Sigmoid colon (tissue), 4 donors: ENCODE results near the gene ELF2.

ENCODE experiments used
- EP300 ChIP-seq, 4 donors: sonication (generic); formaldehyde crosslinking; IDR thresholded peaks; one replicate each; pipeline ENCODE4 v1.6.1; 2017; ENCODE audit warnings: antibody characterized with exemption in 4 of 4
- TF ChIP-seq, protein P1 (sequence below), 4 experiments: fragments of 450-650 bp in 3 of 4; fragments of 200-600 bp in 1 of 4; IDR thresholded peaks; one replicate each; pipeline ENCODE4 v1.5.1; 2016 to 2019; ENCODE audit warnings: antibody characterized with exemption in 4 of 4, mild to moderate bottlenecking in 3 of 4, moderate library complexity in 2 of 4

DNA sequence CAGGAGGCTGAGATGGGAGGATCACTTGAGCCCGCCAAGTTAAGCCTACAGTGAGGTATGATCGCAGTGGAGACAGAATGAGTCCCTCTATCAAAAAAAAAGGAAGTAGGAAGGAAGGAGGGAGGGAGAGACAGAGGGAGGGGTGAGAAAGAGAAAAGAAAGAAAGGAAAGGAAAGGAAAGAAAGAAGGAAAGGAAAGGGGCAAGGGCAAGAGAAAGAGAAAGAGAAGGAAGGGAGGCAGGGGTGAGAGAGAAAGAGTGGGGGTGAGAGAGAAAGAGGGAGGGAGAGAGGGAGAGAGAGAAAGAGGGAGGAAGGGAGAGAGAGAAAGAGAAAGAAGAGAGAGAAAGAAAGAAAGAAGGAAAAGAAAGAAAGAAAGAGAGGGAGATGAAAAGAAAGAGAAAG lies 13.2 kb downstream of the ELF2 start:
- TF ChIP-seq, protein P1, sequence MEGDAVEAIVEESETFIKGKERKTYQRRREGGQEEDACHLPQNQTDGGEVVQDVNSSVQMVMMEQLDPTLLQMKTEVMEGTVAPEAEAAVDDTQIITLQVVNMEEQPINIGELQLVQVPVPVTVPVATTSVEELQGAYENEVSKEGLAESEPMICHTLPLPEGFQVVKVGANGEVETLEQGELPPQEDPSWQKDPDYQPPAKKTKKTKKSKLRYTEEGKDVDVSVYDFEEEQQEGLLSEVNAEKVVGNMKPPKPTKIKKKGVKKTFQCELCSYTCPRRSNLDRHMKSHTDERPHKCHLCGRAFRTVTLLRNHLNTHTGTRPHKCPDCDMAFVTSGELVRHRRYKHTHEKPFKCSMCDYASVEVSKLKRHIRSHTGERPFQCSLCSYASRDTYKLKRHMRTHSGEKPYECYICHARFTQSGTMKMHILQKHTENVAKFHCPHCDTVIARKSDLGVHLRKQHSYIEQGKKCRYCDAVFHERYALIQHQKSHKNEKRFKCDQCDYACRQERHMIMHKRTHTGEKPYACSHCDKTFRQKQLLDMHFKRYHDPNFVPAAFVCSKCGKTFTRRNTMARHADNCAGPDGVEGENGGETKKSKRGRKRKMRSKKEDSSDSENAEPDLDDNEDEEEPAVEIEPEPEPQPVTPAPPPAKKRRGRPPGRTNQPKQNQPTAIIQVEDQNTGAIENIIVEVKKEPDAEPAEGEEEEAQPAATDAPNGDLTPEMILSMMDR (IDR thresholded peaks at IDR 0.05) = no peak
- no peak for TF ChIP-seq EP300 (IDR thresholded peaks at IDR 0.05)
